CD14-positive monocyte (primary cell): ENCODE results near the gene CNTN2. TPM values are rescaled to one million over a fixed set of nuclear protein-coding genes. Genes with fewer than 3 reads are reported as not detected.

ENCODE experiments used
- DNase-seq, 3 donors: peaks; one replicate each; pipeline ENCODE4 v3.0.0-alpha.2; 2011 to 2022
- H2AFZ ChIP-seq: 2 replicates; pipeline ENCODE4 v1.6.0; 2012; ENCODE audit warnings: mild to moderate bottlenecking, low read depth, low read length, inconsistent platforms; ENCODE audit not compliant: insufficient read depth, poor library complexity, severe bottlenecking
- H3K27ac ChIP-seq, 2 donors: 1 replicate in 1 of 2; 2 replicates in 1 of 2; pipeline ENCODE4 v1.5.1; 2012 to 2013; ENCODE audit warnings: low read length in 2 of 2, control low read depth in 1 of 2, inconsistent platforms in 1 of 2, low read depth in 1 of 2, mild to moderate bottlenecking in 1 of 2
- H3K27me3 ChIP-seq, 2 donors: one replicate each; pipeline versions ENCODE4 v1.6.0 to v1.6.1; 2011 to 2013; ENCODE audit warnings: low read length in 2 of 2; ENCODE audit not compliant: control insufficient read depth in 2 of 2, insufficient read depth in 2 of 2
- H3K36me3 ChIP-seq, 2 donors: replicated peaks in 1 of 2; 1 replicate in 1 of 2; 2 replicates in 1 of 2; pipeline versions ENCODE4 v1.5.1 to v1.6.1; 2012 to 2013; ENCODE audit warnings: low read length in 2 of 2, control low read depth in 1 of 2, inconsistent platforms in 1 of 2, mild to moderate bottlenecking in 1 of 2; ENCODE audit not compliant: insufficient read depth in 2 of 2, control insufficient read depth in 1 of 2
- H3K4me1 ChIP-seq, 2 donors: 1 replicate in 1 of 2; 2 replicates in 1 of 2; pipeline versions ENCODE4 v1.5.1 to v1.6.1; 2012 to 2013; ENCODE audit warnings: low read length in 2 of 2, control low read depth in 1 of 2, inconsistent platforms in 1 of 2, mild to moderate bottlenecking in 1 of 2, moderate library complexity in 1 of 2; ENCODE audit not compliant: insufficient read depth in 2 of 2, control insufficient read depth in 1 of 2
- H3K4me2 ChIP-seq: replicated peaks from 2 replicates; pipeline ENCODE3; 2012; ENCODE audit warnings: low read length, moderate library complexity, mild to moderate bottlenecking; ENCODE audit not compliant: poor library complexity, severe bottlenecking; ENCODE audit errors: extremely low read depth
- H3K4me3 ChIP-seq, 3 experiments: fragments of 200-600 bp in 1 of 3; sonication (generic) in 1 of 3; replicated peaks in 1 of 3; 1 replicate in 2 of 3; 2 replicates in 1 of 3; pipeline ENCODE4 v1.5.1; 2011 to 2013; ENCODE audit warnings: low read length in 3 of 3, mild to moderate bottlenecking in 3 of 3, control low read depth in 2 of 3, low read depth in 2 of 3, inconsistent platforms in 1 of 3, moderate library complexity in 1 of 3
- H3K79me2 ChIP-seq: 2 replicates; pipeline ENCODE4 v1.6.0; 2012; ENCODE audit warnings: mild to moderate bottlenecking, control low read depth, inconsistent platforms, low read length, moderate library complexity; ENCODE audit not compliant: insufficient read depth
- H3K9ac ChIP-seq: 2 replicates; pipeline ENCODE4 v1.6.0; 2017; ENCODE audit warnings: low read length, mild to moderate bottlenecking; ENCODE audit not compliant: insufficient read depth, poor library complexity, severe bottlenecking
- H3K9me3 ChIP-seq, 2 donors: replicated peaks in 1 of 2; 1 replicate in 1 of 2; 2 replicates in 1 of 2; pipeline versions ENCODE4 v1.5.1 to v1.6.1; 2012 to 2013; ENCODE audit warnings: low read length in 2 of 2, control low read depth in 1 of 2; ENCODE audit not compliant: control insufficient read depth in 1 of 2, insufficient read depth in 1 of 2
- H4K20me1 ChIP-seq: 2 replicates; pipeline ENCODE4 v1.6.0; 2012; ENCODE audit warnings: mild to moderate bottlenecking, low read length, control low read depth, moderate library complexity; ENCODE audit not compliant: insufficient read depth
- H3K27ac Mint-ChIP-seq, 7 donors: one replicate each; pipeline ENCODE4 v1.8.0; 2020; ENCODE audit warnings: mild to moderate bottlenecking in 7 of 7, mixed read lengths in 7 of 7, moderate library complexity in 6 of 7, inconsistent platforms in 2 of 7
- H3K27me3 Mint-ChIP-seq, 3 donors: one replicate each; pipeline ENCODE4 v1.8.0; 2021 to 2022; ENCODE audit warnings: low read depth in 3 of 3, mild to moderate bottlenecking in 3 of 3, mixed read lengths in 3 of 3, moderate library complexity in 3 of 3, inconsistent platforms in 1 of 3
- H3K36me3 Mint-ChIP-seq, 2 donors: one replicate each; pipeline ENCODE4 v1.8.0; 2020; ENCODE audit warnings: mixed read lengths in 2 of 2, inconsistent platforms in 1 of 2, mild to moderate bottlenecking in 1 of 2
- H3K4me1 Mint-ChIP-seq: one replicate; pipeline ENCODE4 v1.8.0; 2020; ENCODE audit warnings: mild to moderate bottlenecking, mixed read lengths
- H3K4me3 Mint-ChIP-seq, 2 donors: one replicate each; pipeline ENCODE4 v1.8.0; 2020; ENCODE audit warnings: mild to moderate bottlenecking in 2 of 2, mixed read lengths in 2 of 2, moderate library complexity in 1 of 2
- H3K9me3 Mint-ChIP-seq, 7 donors: one replicate each; pipeline ENCODE4 v1.8.0; 2020 to 2022; ENCODE audit warnings: mixed read lengths in 7 of 7, mild to moderate bottlenecking in 6 of 7, moderate library complexity in 6 of 7, inconsistent platforms in 2 of 7
- CTCF ChIP-seq: fragments of 200-600 bp; IDR thresholded peaks from one replicate; pipeline ENCODE4 v1.8.0; 2022; ENCODE audit warnings: antibody characterized with exemption, mild to moderate bottlenecking
- WGBS: methylation state at CpG from one replicate; pipeline ENCODE4 v1.1.5; 2013; ENCODE audit warnings: missing lambda C conversion rate; ENCODE audit not compliant: insufficient coverage; 5-methylcytosine and 5-hydroxymethylcytosine counted together
- intact Hi-C, 2 donors: fragments of 100-400 bp; cut with micrococcal nuclease; formaldehyde crosslinking; loops; one replicate each; pipeline versions ENCODE4 v1.15.0 to v1.15.1; 2023
- polyA plus RNA-seq, 3 donors: library from polyadenylated mRNA; depleted of rRNA in 1 of 3; unstranded in 2 of 3; stranded (reverse) in 1 of 3; fragments of 300-500 nt in 2 of 3; fragments of >200 nt in 1 of 3; fragmentation: Illumina TruSeq in 2 of 3; gene quantifications; 1 replicate in 2 of 3; 2 replicates in 1 of 3; pipeline ENCODE4 v1.2.3, GENCODE V29; 2012 to 2021

Gene CNTN2
- polyA plus RNA-seq, 3 donors: not detected

- Histone ChIP-seq H3K27ac (no peak overlapping the region), H3K4me1 (no peaks in the 10 kb centered on the region), H3K9me3 (no peaks in the 10 kb centered on the region), H3K27me3 (no peaks in the 10 kb centered on the region), H3K4me3 (no peak overlapping the region), H3K4me2 (no peak overlapping the region), H4K20me1 (no peaks in the 10 kb centered on the region), H2AFZ (no peak overlapping the region), H3K9ac (no peak overlapping the region), H3K36me3 (peaks cover 0 to 1% of the 10 kb centered on the region in 2 donors), H3K79me2 (no peaks in the 10 kb centered on the region)
- Mint-ChIP-seq H3K27me3 (peaks cover 0 to 2% (median 0%) of the 10 kb centered on the region in 3 donors), H3K4me1 (no peaks in the 10 kb centered on the region), H3K27ac (no peak overlapping the region), H3K9me3 (no peaks in the 10 kb centered on the region), H3K4me3 (no peak overlapping the region), H3K36me3 (no peaks in the 10 kb centered on the region)
- TF ChIP-seq CTCF: no peak
- WGBS: 98% methylated on average over 5 of the region's 7 CpGs
- no peak for DNase-seq
- intact Hi-C loops: no loop called here
Observed at GRCh38 chr1:205077158-205077933, 34.3 kb downstream of the CNTN2 start.

- H3K9me3 ChIP-seq: no peaks in the 10 kb centered on the region
- Mint-ChIP-seq H3K4me3 (no peak overlapping the region), H3K9me3 (no peaks in the 10 kb centered on the region), H3K4me1 (no peaks in the 10 kb centered on the region), H3K27me3 (peaks cover 0 to 2% (median 0%) of the 10 kb centered on the region in 3 donors), H3K36me3 (peaks cover 0 to 1% of the 10 kb centered on the region in 2 donors), H3K27ac (no peak overlapping the region)
- H2AFZ ChIP-seq: no peak overlapping the region
- H3K4me2 ChIP-seq: no peak overlapping the region
- no peak overlapping the region for H3K9ac ChIP-seq
- no peak for TF ChIP-seq CTCF
- no peak overlapping the region for H3K4me3 ChIP-seq
- H3K36me3 ChIP-seq: peaks cover 0 to 7% of the 10 kb centered on the region in 2 donors
- WGBS: no CpG with 5 or more reads among the region's 1 CpG
- H3K27ac ChIP-seq: no peak overlapping the region
- no peak for DNase-seq
- no peaks in the 10 kb centered on the region for H3K4me1 ChIP-seq
- H4K20me1 ChIP-seq: no peaks in the 10 kb centered on the region
- intact Hi-C loops: no loop called here
- H3K27me3 ChIP-seq: no peaks in the 10 kb centered on the region
- no peaks in the 10 kb centered on the region for H3K79me2 ChIP-seq
Observed at GRCh38 chr1:205077934-205078311, 34.9 kb downstream of the CNTN2 start.
